HepG2 (cell line): ENCODE measurements around the gene CACNG8. TPM values are rescaled to one million over a fixed set of nuclear protein-coding genes. Genes with fewer than 3 reads are reported as not detected.

ENCODE experiments used
- ATAC-seq: fragments of 200-7000 bp; cut with Tn5 transposase; 3 replicates; pipeline ENCODE4 v1.9.1; 2020; ENCODE audit warnings: mild to moderate bottlenecking, moderate library complexity
- BruUV-seq: library from RNA; stranded (reverse); fragments of 400-500 nt; replicated peaks from 2 replicates; lab custom pipeline; 2021; lab: Mats Ljungman, UMichigan
- CTCF ChIA-PET: fragments of 300-600 bp; formaldehyde crosslinking; extraction: SDS; loops from one replicate; lab custom pipeline; 2021; ENCODE audit warnings: low total read pairs, inconsistent platforms, low intra/inter-chr PET ratio; lab: Yijun Ruan, JAX
- POLR2A ChIA-PET: fragments of 350-600 bp; sonication (Branson Sonifier 250); formaldehyde crosslinking; loops from one replicate; lab custom pipeline; 2020; ENCODE audit warnings: antibody characterized with exemption, inconsistent platforms; lab: Yijun Ruan, JAX
- DNase-seq: peaks from one replicate; pipeline ENCODE4 v3.0.0-alpha.2; 2015; ENCODE audit warnings: low spot score
- FAIRE-seq: peaks from 3 replicates; lab custom pipeline; 2011; peaks lifted over from hg19 to GRCh38; lab: Jason Lieb, UNC
- H2AFZ ChIP-seq: one replicate; pipeline ENCODE4 v1.6.1; 2011; ENCODE audit warnings: low read length, inconsistent platforms
- H3K27ac ChIP-seq: fragments of 300-600 bp; 3 replicates; pipeline ENCODE4 v1.8.0; 2011; ENCODE audit warnings: mixed run types, mild to moderate bottlenecking, mixed read lengths, low read length, inconsistent platforms; ENCODE audit not compliant: insufficient read depth; ENCODE audit errors: extremely low read length
- H3K27me3 ChIP-seq, 2 experiments: fragments of 200-600 bp in 1 of 2; 2 replicates in 1 of 2; 3 replicates in 1 of 2; pipeline versions ENCODE4 v1.6.0 to v1.8.0; 2011; ENCODE audit warnings: low read length in 2 of 2, mild to moderate bottlenecking in 2 of 2, moderate library complexity in 2 of 2, inconsistent platforms in 1 of 2; ENCODE audit not compliant: insufficient read depth in 2 of 2, control insufficient read depth in 1 of 2
- H3K36me3 ChIP-seq, 2 experiments: fragments of 200-600 bp in 1 of 2; replicated peaks in 1 of 2; 2 replicates in 1 of 2; 3 replicates in 1 of 2; pipeline versions ENCODE4 v1.5.1 to v1.8.0; 2011; ENCODE audit warnings: low read length in 2 of 2, inconsistent platforms in 1 of 2; ENCODE audit not compliant: insufficient read depth in 2 of 2, control insufficient read depth in 1 of 2
- H3K4me1 ChIP-seq: 2 replicates; pipeline ENCODE4 v1.5.1; 2012; ENCODE audit warnings: low read length, inconsistent platforms; ENCODE audit not compliant: insufficient read depth
- H3K4me2 ChIP-seq: 2 replicates; pipeline ENCODE4 v1.6.0; 2011; ENCODE audit warnings: low read depth, low read length, inconsistent platforms
- H3K4me3 ChIP-seq, 3 experiments: fragments of 200-600 bp in 1 of 3; sonication (generic), shearing (Covaris generic) in 1 of 3; replicated peaks in 1 of 3; 2 replicates each; pipeline ENCODE4 v1.5.1; 2011 to 2016; ENCODE audit warnings: low read length in 3 of 3, inconsistent platforms in 2 of 3, low read depth in 2 of 3, mild to moderate bottlenecking in 2 of 3, control low read depth in 1 of 3, mixed read lengths in 1 of 3; ENCODE audit not compliant: insufficient read depth in 1 of 3
- H3K79me2 ChIP-seq: one replicate; pipeline ENCODE4 v1.6.1; 2011; ENCODE audit warnings: low read length, inconsistent platforms; ENCODE audit not compliant: insufficient read depth
- H3K9ac ChIP-seq: 2 replicates; pipeline ENCODE4 v1.6.0; 2011; ENCODE audit warnings: mild to moderate bottlenecking, low read depth, low read length, inconsistent platforms; ENCODE audit not compliant: insufficient read depth
- H3K9me3 ChIP-seq: 2 replicates; pipeline ENCODE4 v1.5.1; 2012; ENCODE audit warnings: mild to moderate bottlenecking, low read length
- H4K20me1 ChIP-seq: 2 replicates; pipeline ENCODE4 v1.6.0; 2011; ENCODE audit warnings: inconsistent platforms, mild to moderate bottlenecking, low read length, moderate library complexity; ENCODE audit not compliant: insufficient read depth
- BRD4 ChIP-seq: sonication (generic); formaldehyde crosslinking; IDR thresholded peaks from 2 replicates; pipeline ENCODE4 v1.4.0; 2020; ENCODE audit warnings: missing genetic modification reagents
- ESRRA ChIP-seq: sonication (generic); formaldehyde crosslinking; IDR thresholded peaks from 2 replicates; pipeline ENCODE4 v1.5.1; 2020; ENCODE audit warnings: mild to moderate bottlenecking, low read depth, missing genetic modification reagents
- ETV5 ChIP-seq: IDR thresholded peaks from 2 replicates; pipeline ENCODE4 v1.6.1; 2018; ENCODE audit warnings: missing biosample characterization, missing genetic modification reagents, inconsistent platforms, borderline replicate concordance
- FOSL1 ChIP-seq: sonication (generic); formaldehyde crosslinking; IDR thresholded peaks from 2 replicates; pipeline ENCODE4 v1.9.0; 2021; ENCODE audit warnings: missing genetic modification reagents, borderline replicate concordance
- GZF1 ChIP-seq: sonication (generic); formaldehyde crosslinking; IDR thresholded peaks from 2 replicates; pipeline ENCODE4 v1.5.1; 2020; ENCODE audit warnings: mild to moderate bottlenecking, missing genetic modification reagents
- KLF13 ChIP-seq: sonication (generic); formaldehyde crosslinking; IDR thresholded peaks from 2 replicates; pipeline ENCODE4 v1.4.0; 2020; ENCODE audit warnings: mild to moderate bottlenecking, missing genetic modification reagents
- MAF1 ChIP-seq: sonication (generic); formaldehyde crosslinking; IDR thresholded peaks from 2 replicates; pipeline ENCODE4 v1.5.0; 2020; ENCODE audit warnings: missing genetic modification reagents, borderline replicate concordance
- NCOA5 ChIP-seq: sonication (generic); formaldehyde crosslinking; IDR thresholded peaks from 2 replicates; pipeline ENCODE4 v1.4.0; 2020; ENCODE audit warnings: missing genetic modification reagents
- STAG1 ChIP-seq: sonication (generic); formaldehyde crosslinking; IDR thresholded peaks from 2 replicates; pipeline ENCODE4 v1.4.0; 2020; ENCODE audit warnings: missing genetic modification reagents
- TSC22D2 ChIP-seq: sonication (generic); formaldehyde crosslinking; IDR thresholded peaks from 2 replicates; pipeline ENCODE4 v1.5.1; 2020; ENCODE audit warnings: missing genetic modification reagents, mild to moderate bottlenecking, borderline replicate concordance
- ZFY ChIP-seq: sonication (generic); formaldehyde crosslinking; IDR thresholded peaks from 2 replicates; pipeline ENCODE4 v1.4.0; 2020; ENCODE audit warnings: missing genetic modification reagents
- ZNF354B ChIP-seq: sonication (generic); formaldehyde crosslinking; IDR thresholded peaks from 2 replicates; pipeline ENCODE4 v1.8.0; 2022; ENCODE audit warnings: mild to moderate bottlenecking, missing genetic modification reagents
- ZNF703 ChIP-seq: sonication (generic); formaldehyde crosslinking; IDR thresholded peaks from 2 replicates; pipeline ENCODE4 v1.5.1; 2020; ENCODE audit warnings: missing genetic modification reagents, mild to moderate bottlenecking, moderate library complexity, borderline replicate concordance
- ZNF777 ChIP-seq: sonication (generic); formaldehyde crosslinking; IDR thresholded peaks from 2 replicates; pipeline ENCODE4 v1.4.0; 2020; ENCODE audit warnings: missing genetic modification reagents
- ZSCAN31 ChIP-seq: sonication (generic); formaldehyde crosslinking; IDR thresholded peaks from 2 replicates; pipeline ENCODE4 v1.5.0; 2020; ENCODE audit warnings: low read depth, mild to moderate bottlenecking, missing genetic modification reagents
- WGBS: methylation state at CpG from one replicate; pipeline ENCODE4 v1.1.6; 2017; ENCODE audit warnings: low lambda C conversion rate; 5-methylcytosine and 5-hydroxymethylcytosine counted together
- in situ Hi-C: cut with HindIII; loops from 2 replicates; pipeline ENCODE4 v1.10.0; 2017; ENCODE audit warnings: low pct_unique_long_range_greater_than_20kb; ENCODE audit not compliant: extremely low pct_ligation_motif_present
- intact Hi-C: fragments of 100-400 bp; cut with micrococcal nuclease; formaldehyde crosslinking; loops from one replicate; pipeline ENCODE4 v1.10.0; 2022; ENCODE audit not compliant: unreplicated experiment
- polyA plus RNA-seq, 8 experiments: library from polyadenylated mRNA; depleted of rRNA in 3 of 8; stranded (reverse) in 7 of 8; unstranded in 1 of 8; fragments of >200 nt; fragmentation: Illumina TruSeq in 4 of 8; extraction: Trizol in 4 of 8; gene quantifications; 2 replicates each; pipeline versions ENCODE4 v1.2.1 to v1.2.3, GENCODE V29; 2011 to 2016; ENCODE audit warnings: low read depth in 4 of 8, missing spikeins in 1 of 8, mixed read lengths in 1 of 8; ENCODE audit not compliant: insufficient read depth in 1 of 8
- total RNA-seq, 5 experiments: library from RNA; depleted of rRNA; stranded (reverse); fragments of >200 nt; fragmentation: Illumina TruSeq; extraction: Trizol; gene quantifications; 2 replicates each; pipeline ENCODE4 v1.2.3, GENCODE V29; 2016; ENCODE audit warnings: low read depth in 1 of 5
- TF ChIP-seq, protein P1 (sequence below): sonication (generic); formaldehyde crosslinking; IDR thresholded peaks from 2 replicates; pipeline ENCODE4 v1.5.0; 2020; ENCODE audit warnings: mild to moderate bottlenecking, missing genetic modification reagents, moderate library complexity
- TF ChIP-seq, protein P2 (sequence below): sonication (generic); formaldehyde crosslinking; IDR thresholded peaks from 2 replicates; pipeline ENCODE4 v1.8.1; 2023; ENCODE audit warnings: mild to moderate bottlenecking, moderate library complexity, missing genetic modification reagents
- TF ChIP-seq, protein P3 (sequence below): IDR thresholded peaks from 2 replicates; pipeline ENCODE4 v1.6.1; 2016

The CACNG8 gene
- total and polyA plus RNA-seq, 2 of the 13 experiments (the other 11 are each of a cell fraction or from before 2014, with no cell fraction given): not detected

DNA sequence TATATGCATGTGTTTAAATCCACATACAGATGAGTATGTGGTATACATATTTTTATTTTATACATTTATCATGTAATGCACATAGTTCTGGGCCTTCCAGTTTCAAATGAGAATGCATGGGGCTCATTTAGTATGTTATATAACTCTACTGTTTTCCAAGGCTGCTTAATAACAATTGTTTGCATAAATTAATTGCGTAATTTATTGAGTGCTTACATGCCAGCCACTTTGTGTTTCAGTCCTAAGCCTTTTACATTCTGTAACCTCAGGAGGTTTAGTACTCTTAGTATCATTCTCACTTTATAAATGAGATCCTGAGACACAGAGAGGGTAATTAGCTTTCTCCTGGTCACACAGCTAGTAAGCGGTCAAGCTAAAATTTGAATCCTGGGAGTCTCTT, 16.7 kb upstream of the CACNG8 start:
- H3K9ac ChIP-seq: no peak overlapping the region
- no peak overlapping the region for H3K4me3 ChIP-seq
- H3K4me2 ChIP-seq: no peak overlapping the region
- H3K79me2 ChIP-seq: no peaks in the 10 kb centered on the region
- FAIRE-seq: no peak
- ATAC-seq: no peak
- no peak overlapping the region for H2AFZ ChIP-seq
- no TSS peak for BruUV-seq
- no peaks in the 10 kb centered on the region for H3K36me3 ChIP-seq
- ChIA-PET CTCF (no interaction called here), POLR2A (no interaction called here)
- 51% methylated on average over 2 of the region's 2 CpGs for WGBS
- H3K4me1 ChIP-seq: no peaks in the 10 kb centered on the region
- TF ChIP-seq TSC22D2 (CRISPR knock-in tag) (no peak), KLF13 (CRISPR knock-in tag) (no peak), ETV5 (CRISPR knock-in tag) (no peak), MAF1 (CRISPR knock-in tag) (no peak), ZNF777 (CRISPR knock-in tag) (no peak), FOSL1 (no peak), ZSCAN31 (CRISPR knock-in tag) (no peak), NCOA5 (CRISPR knock-in tag) (no peak), GZF1 (CRISPR knock-in tag) (no peak)
- no peak overlapping the region for H3K27ac ChIP-seq
- 0 out of 2 replicates have a peak, but pooled peaks cover 2% of the 10 kb centered on the region for H4K20me1 ChIP-seq
- no peaks in the 10 kb centered on the region for H3K9me3 ChIP-seq
- no peak for DNase-seq
- in situ Hi-C loops: no loop called here
- H3K27me3 ChIP-seq: peaks cover 0 to 30% of the 10 kb centered on the region in 2 experiments; a peak in 2 of 5 replicates
- intact Hi-C loops: no loop called here

DNA sequence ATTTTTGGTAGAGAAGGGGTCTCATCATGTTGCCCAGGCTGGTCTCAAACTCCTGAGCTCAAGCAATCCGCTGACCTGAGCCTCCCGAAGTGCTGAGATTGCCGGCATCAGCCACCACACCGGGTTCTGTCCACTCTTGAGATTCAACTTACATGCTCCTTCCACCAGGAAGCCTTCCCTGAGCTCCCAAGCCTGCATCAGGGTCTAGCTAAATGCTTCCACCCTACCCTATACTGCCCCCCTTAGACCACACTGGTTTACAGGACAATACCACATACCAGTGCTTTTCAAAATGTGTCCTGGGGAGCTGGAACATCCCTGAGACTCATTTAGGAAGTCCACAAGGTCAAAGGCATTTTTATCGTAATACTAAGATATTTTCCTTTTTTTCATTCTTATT, 15.1 kb upstream of the CACNG8 start:
- Histone ChIP-seq H3K36me3 (no peaks in the 10 kb centered on the region), H2AFZ (no peak overlapping the region), H3K9ac (no peak overlapping the region), H3K27me3 (peaks cover 0 to 24% of the 10 kb centered on the region in 2 experiments; a peak in 2 of 5 replicates), H3K4me1 (no peaks in the 10 kb centered on the region), H3K4me2 (no peak overlapping the region), H3K27ac (no peak overlapping the region), H3K79me2 (no peaks in the 10 kb centered on the region), H3K9me3 (no peaks in the 10 kb centered on the region), H4K20me1 (0 out of 2 replicates have a peak, but pooled peaks cover 2% of the 10 kb centered on the region), H3K4me3 (no peak overlapping the region)
- intact Hi-C loops (no loop called here), in situ Hi-C loops (no loop called here)
- peak; percentile 21 for DNase-seq
- peak; percentile 70 for ATAC-seq
- no peak for FAIRE-seq
- ChIA-PET CTCF (no interaction called here), POLR2A (no interaction called here)
- WGBS: 77% methylated on average over 5 of the region's 5 CpGs
- BruUV-seq: no TSS peak
- TF ChIP-seq STAG1 (CRISPR knock-in tag) (peak; percentile 56; the same call in 1 of the 2 replicates), BRD4 (CRISPR knock-in tag) (no peak), ZFY (CRISPR knock-in tag) (no peak), ZNF703 (CRISPR knock-in tag) (no peak), ETV5 (CRISPR knock-in tag) (no peak), ESRRA (CRISPR knock-in tag) (no peak), ZNF354B (CRISPR knock-in tag) (no peak)
- TF ChIP-seq, protein P1, sequence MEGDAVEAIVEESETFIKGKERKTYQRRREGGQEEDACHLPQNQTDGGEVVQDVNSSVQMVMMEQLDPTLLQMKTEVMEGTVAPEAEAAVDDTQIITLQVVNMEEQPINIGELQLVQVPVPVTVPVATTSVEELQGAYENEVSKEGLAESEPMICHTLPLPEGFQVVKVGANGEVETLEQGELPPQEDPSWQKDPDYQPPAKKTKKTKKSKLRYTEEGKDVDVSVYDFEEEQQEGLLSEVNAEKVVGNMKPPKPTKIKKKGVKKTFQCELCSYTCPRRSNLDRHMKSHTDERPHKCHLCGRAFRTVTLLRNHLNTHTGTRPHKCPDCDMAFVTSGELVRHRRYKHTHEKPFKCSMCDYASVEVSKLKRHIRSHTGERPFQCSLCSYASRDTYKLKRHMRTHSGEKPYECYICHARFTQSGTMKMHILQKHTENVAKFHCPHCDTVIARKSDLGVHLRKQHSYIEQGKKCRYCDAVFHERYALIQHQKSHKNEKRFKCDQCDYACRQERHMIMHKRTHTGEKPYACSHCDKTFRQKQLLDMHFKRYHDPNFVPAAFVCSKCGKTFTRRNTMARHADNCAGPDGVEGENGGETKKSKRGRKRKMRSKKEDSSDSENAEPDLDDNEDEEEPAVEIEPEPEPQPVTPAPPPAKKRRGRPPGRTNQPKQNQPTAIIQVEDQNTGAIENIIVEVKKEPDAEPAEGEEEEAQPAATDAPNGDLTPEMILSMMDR (CRISPR knock-in tag): peak; percentile 59
- TF ChIP-seq, protein P2, sequence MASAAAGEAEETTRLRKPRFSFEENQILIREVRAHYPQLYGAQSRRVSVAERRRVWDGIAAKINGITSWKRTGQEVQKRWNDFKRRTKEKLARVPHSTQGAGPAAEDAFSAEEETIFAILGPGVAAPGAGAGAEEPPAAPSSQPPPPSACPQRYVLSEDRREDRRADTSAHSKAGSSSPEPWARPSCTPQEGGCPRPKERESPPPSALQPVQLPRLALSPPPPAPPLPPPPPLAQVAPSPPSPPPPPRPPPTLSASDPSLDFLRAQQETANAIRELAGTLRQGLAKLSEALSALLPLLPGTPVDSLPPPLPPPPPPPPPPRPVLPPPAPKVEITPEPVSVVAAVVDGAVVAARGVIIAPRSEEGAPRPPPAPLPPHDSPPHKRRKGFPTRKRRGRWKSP: no peak
- TF ChIP-seq, protein P3, sequence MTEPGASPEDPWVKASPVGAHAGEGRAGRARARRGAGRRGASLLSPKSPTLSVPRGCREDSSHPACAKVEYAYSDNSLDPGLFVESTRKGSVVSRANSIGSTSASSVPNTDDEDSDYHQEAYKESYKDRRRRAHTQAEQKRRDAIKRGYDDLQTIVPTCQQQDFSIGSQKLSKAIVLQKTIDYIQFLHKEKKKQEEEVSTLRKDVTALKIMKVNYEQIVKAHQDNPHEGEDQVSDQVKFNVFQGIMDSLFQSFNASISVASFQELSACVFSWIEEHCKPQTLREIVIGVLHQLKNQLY (CRISPR knock-in tag): no peak
